AG04450 (cell line): ENCODE measurements around the gene PTCD3. TPM values are rescaled to one million over a fixed set of nuclear protein-coding genes. Genes with fewer than 3 reads are reported as not detected.

Source experiments
- CTCF ChIA-PET: fragments of 300-600, 350-600 bp; formaldehyde crosslinking; extraction: SDS; loops from one replicate; lab custom pipeline; 2022; ENCODE audit warnings: antibody characterized with exemption, inconsistent platforms; lab: Charles Lee
- POLR2A ChIA-PET: fragments of 350-600 bp; formaldehyde crosslinking; extraction: SDS; loops from one replicate; lab custom pipeline; 2021; ENCODE audit warnings: antibody characterized with exemption, inconsistent platforms; lab: Yijun Ruan, JAX
- DNase-seq: peaks from one replicate; pipeline ENCODE4 v3.0.0-alpha.2; 2011; ENCODE audit warnings: low read depth, low spot score
- H3K27ac ChIP-seq: one replicate; pipeline ENCODE4 v1.5.1; 2012; ENCODE audit warnings: low read depth, low read length, control low read depth
- H3K27me3 ChIP-seq: one replicate; pipeline ENCODE4 v1.6.0; 2012; ENCODE audit warnings: low read length; ENCODE audit not compliant: control insufficient read depth, insufficient read depth
- H3K4me3 ChIP-seq: 2 replicates; pipeline ENCODE4 v1.5.1; 2011; ENCODE audit warnings: mild to moderate bottlenecking, low read depth, low read length, control low read depth
- H3K9me3 ChIP-seq: 2 replicates; pipeline ENCODE4 v1.5.1; 2012; ENCODE audit warnings: low read length; ENCODE audit not compliant: control insufficient read depth, insufficient read depth
- polyA plus RNA-seq: library from polyadenylated mRNA; depleted of rRNA; stranded (reverse); fragments of >200 nt; gene quantifications from 2 replicates; pipeline ENCODE4 v1.2.3, GENCODE V29; 2011
- TF ChIP-seq, protein P1 (sequence below): IDR thresholded peaks from 2 replicates; pipeline ENCODE4 v1.5.1; 2011; ENCODE audit warnings: low read depth, low read length, control low read depth, inconsistent platforms

The PTCD3 gene
- polyA plus RNA-seq, 1 experiment: 90.2 TPM

DNA sequence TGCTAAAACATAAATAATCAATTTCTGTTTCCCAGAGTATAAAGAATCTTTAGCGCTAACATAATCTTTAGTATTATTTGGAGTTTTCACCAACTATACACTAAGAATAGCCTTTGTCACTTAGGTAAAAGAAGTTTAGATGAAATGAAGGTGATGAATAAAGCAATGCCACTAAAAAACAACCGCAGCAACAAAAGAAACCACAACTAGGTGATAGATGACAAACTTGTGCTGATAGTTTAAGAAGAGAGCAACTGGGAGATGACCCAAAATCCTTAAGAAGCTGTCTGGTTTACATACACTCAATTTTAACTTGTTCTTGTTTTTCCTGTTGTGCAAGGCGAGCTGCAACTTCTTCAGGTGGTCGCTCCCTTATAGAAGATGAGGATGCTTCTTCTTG, 64.4 kb downstream of the PTCD3 start:
- no peaks in the 10 kb centered on the region for H3K27me3 ChIP-seq
- TF ChIP-seq, protein P1, sequence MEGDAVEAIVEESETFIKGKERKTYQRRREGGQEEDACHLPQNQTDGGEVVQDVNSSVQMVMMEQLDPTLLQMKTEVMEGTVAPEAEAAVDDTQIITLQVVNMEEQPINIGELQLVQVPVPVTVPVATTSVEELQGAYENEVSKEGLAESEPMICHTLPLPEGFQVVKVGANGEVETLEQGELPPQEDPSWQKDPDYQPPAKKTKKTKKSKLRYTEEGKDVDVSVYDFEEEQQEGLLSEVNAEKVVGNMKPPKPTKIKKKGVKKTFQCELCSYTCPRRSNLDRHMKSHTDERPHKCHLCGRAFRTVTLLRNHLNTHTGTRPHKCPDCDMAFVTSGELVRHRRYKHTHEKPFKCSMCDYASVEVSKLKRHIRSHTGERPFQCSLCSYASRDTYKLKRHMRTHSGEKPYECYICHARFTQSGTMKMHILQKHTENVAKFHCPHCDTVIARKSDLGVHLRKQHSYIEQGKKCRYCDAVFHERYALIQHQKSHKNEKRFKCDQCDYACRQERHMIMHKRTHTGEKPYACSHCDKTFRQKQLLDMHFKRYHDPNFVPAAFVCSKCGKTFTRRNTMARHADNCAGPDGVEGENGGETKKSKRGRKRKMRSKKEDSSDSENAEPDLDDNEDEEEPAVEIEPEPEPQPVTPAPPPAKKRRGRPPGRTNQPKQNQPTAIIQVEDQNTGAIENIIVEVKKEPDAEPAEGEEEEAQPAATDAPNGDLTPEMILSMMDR: no peak
- ChIA-PET CTCF (no interaction called here), POLR2A (no interaction called here)
- H3K4me3 ChIP-seq: no peak overlapping the region
- DNase-seq: no peak
- no peak overlapping the region for H3K27ac ChIP-seq
- no peaks in the 10 kb centered on the region for H3K9me3 ChIP-seq

DNA sequence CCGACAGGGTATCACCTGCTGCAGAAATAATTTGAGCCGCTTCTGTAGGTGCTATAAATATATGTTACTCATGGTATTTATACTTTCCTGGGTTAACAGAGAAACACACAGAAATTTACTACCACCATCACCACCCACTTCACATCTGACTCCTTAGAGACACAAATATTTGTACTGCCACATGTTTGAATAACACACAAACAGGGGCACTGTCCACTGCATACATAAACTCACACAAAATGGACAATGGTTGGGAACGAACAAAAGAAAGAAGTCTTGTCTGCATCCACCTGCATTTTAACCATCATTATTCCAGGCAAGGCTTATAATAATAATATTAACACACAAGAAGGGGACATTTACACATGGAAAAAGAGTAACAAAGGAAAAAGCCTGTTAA, 65.3 kb downstream of the PTCD3 start:
- DNase-seq: no peak
- TF ChIP-seq, protein P1: no peak
- Histone ChIP-seq H3K27me3 (no peaks in the 10 kb centered on the region), H3K27ac (no peak overlapping the region), H3K4me3 (no peak overlapping the region), H3K9me3 (no peaks in the 10 kb centered on the region)
- POLR2A ChIA-PET: no interaction called here
- CTCF ChIA-PET: no interaction called here

DNA sequence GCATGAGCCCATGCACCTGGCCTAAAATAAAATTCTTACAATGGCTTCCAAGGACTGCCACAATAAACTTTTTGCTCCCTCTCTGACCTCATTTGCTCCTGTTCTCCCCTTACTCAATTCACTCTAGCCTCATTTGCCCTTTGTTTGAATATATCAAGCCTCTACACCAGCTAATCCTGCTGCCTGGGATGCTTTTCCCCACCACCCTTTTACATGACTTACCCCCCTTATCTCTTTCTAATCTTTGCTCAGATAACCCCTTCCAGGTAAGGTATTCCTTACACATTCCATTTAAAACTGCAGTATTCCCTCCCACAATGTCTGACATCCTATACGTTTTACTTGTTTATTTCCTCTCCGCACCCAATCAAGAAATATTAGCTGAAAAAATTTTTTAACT, 66.6 kb downstream of the PTCD3 start:
- Histone ChIP-seq H3K27me3 (no peaks in the 10 kb centered on the region), H3K4me3 (no peak overlapping the region), H3K27ac (no peak overlapping the region), H3K9me3 (no peaks in the 10 kb centered on the region)
- CTCF ChIA-PET: no interaction called here
- DNase-seq: no peak
- POLR2A ChIA-PET: no interaction called here
- TF ChIP-seq, protein P1: no peak

DNA sequence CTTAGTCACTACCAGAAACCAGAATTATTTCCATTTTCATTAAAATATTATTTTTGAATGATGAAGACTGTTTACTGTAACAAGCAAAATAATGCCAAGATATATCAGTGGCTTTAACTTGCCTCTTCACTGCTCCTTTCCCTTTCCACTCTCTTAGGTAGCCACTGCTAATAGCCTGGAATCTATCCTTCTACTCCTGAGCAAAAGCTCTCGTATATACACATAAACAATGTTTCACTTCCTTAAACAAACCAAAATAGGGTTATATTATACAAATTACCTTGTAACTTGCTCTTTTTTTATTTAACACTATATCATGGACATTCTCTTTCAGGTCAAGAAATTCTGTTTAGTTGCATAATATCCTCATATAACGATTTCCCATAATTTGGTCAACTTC, 68.4 kb downstream of the PTCD3 start:
- no peak for DNase-seq
- Histone ChIP-seq H3K4me3 (no peak overlapping the region), H3K27me3 (no peaks in the 10 kb centered on the region), H3K9me3 (no peaks in the 10 kb centered on the region), H3K27ac (no peak overlapping the region)
- ChIA-PET POLR2A (no interaction called here), CTCF (no interaction called here)
- TF ChIP-seq, protein P1: no peak

DNA sequence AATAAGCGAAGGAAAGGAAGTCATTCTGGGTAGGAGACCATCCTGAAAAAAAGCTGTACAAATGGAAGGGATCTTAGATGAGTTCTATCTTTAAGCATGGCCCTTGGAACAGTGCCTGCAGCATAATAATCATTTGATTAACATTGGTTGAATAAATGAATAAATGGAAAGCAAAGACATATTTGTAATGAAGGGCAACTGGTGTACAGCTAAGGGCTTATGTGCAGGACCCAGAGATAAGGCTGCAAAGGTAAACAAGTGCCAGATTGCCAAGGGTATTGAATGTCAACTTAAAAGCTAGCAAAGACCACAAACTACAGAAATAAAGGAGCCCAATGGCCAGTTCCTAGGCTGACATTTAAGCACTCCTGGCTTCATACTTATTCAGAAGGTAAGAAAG, 69.8 kb downstream of the PTCD3 start:
- TF ChIP-seq, protein P1: no peak
- Histone ChIP-seq H3K27ac (no peak overlapping the region), H3K4me3 (no peak overlapping the region), H3K27me3 (no peaks in the 10 kb centered on the region), H3K9me3 (no peaks in the 10 kb centered on the region)
- POLR2A ChIA-PET: no interaction called here
- DNase-seq: no peak
- CTCF ChIA-PET: no interaction called here
